GM03348 (cell line): Measurements from ENCODE around the gene NTN1.

Source experiments
- DNase-seq: peaks from one replicate; pipeline ENCODE4 v3.0.0; 2012; ENCODE audit warnings: low spot score

The NTN1 gene

GRCh38 chr17:9006175-9006767 is 15.0 kb upstream of the NTN1 start:
- DNase-seq = no peak

- no peak for DNase-seq
Observed at GRCh38 chr17:9007052-9007714, 14.1 kb upstream of the NTN1 start.

- no peak for DNase-seq
Observed at GRCh38 chr17:9009096-9009495, 12.2 kb upstream of the NTN1 start.

GRCh38 chr17:9009737-9010136 is 11.6 kb upstream of the NTN1 start:
- no peak for DNase-seq

- no peak for DNase-seq
Observed at GRCh38 chr17:9011001-9011400, 10.3 kb upstream of the NTN1 start.

- DNase-seq = no peak
Observed at GRCh38 chr17:9016941-9017552, 4.3 kb upstream of the NTN1 start.

- DNase-seq = no peak
Observed at GRCh38 chr17:9018726-9019125, 2.6 kb upstream of the NTN1 start.

- no peak for DNase-seq
Observed at GRCh38 chr17:9020096-9020823, 1.1 kb upstream of the NTN1 start.

- DNase-seq = no peak
Observed at GRCh38 chr17:9020824-9021157, 519 bp upstream of the NTN1 start.

- peak; percentile 57 for DNase-seq
Observed at GRCh38 chr17:9021992-9022572, 772 bp downstream of the NTN1 start.

- no peak for DNase-seq
Observed at GRCh38 chr17:9022573-9023391, 1.5 kb downstream of the NTN1 start.

GRCh38 chr17:9023392-9024218 is 2.3 kb downstream of the NTN1 start:
- no peak for DNase-seq

- DNase-seq = no peak
Observed at GRCh38 chr17:9024497-9024896, 3.2 kb downstream of the NTN1 start.

GRCh38 chr17:9026741-9027140 is 5.4 kb downstream of the NTN1 start:
- DNase-seq = no peak

GRCh38 chr17:9028202-9028987 is 7.1 kb downstream of the NTN1 start:
- DNase-seq = no peak

GRCh38 chr17:9028988-9029570 is 7.8 kb downstream of the NTN1 start:
- DNase-seq = no peak

GRCh38 chr17:9032151-9032550 is 10.8 kb downstream of the NTN1 start:
- DNase-seq = no peak

- DNase-seq = no peak
Observed at GRCh38 chr17:9032583-9032982, 11.3 kb downstream of the NTN1 start.

- DNase-seq = no peak
Observed at GRCh38 chr17:9035249-9035648, 13.9 kb downstream of the NTN1 start.

GRCh38 chr17:9036336-9036735 is 15.0 kb downstream of the NTN1 start:
- DNase-seq = no peak
